T47D (cell line): ENCODE data around the gene PRXL2B.
"Not testable (repeated sequence)": the region's sequence is repeated elsewhere in the genome, so short reads cannot be mapped to it uniquely, and the experiment has no call there.

Source experiments
- DNase-seq, 2 experiments: peaks; one replicate each; pipeline versions ENCODE4 v3.0.0 to v3.0.0-alpha.2; 2011 to 2012; ENCODE audit warnings: low read depth in 1 of 2, low spot score in 1 of 2
- JUND ChIP-seq: IDR thresholded peaks from 2 replicates; pipeline ENCODE4 v1.6.1; 2012; ENCODE audit warnings: low read depth
- in situ Hi-C: cut with HindIII; loops from 2 replicates; pipeline ENCODE4 v1.10.0; 2016; ENCODE audit warnings: low sequenced_read_pairs, low pct_unique_long_range_greater_than_20kb

PRXL2B gene

DNA sequence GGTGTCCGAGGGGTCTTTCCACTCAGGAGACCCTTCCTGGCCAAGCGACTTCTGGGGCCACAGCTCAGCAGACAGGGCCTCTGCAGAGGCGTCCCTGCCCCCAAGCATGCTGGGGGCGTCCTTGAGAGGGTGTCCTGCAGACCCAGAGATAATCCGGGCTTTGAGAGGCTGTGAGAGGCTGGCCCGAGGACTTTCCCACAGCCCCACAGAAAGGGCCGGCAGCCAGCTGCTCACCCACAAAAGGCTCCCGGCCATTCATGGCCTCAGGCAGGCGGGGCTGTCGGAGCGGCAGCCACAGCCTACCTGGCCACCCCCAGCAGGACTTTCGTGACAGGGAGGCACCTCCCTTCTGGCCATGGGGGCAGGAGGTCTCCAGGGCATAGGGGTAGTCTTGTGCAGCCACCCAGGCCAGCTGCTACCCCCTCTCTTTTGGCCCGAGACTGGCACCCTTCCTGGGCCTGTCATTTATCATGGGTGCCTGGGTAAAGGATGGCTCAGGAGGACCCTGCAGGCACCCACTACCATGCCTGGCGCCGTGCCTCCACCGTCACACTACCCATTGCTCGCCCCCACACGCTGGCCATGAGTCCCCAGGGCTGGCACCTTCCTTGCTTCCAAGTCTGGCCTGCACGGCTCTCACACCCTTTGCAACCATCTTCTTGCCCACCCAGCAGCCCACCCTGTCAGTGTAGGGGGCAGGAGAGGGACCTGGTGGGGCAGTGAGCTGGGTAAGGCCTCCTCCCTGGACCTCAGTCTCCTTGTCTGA, 41.5 kb upstream of the PRXL2B start:
- TF ChIP-seq JUND: no peak
- DNase-seq: no peak
- in situ Hi-C loops: no loop called here

- TF ChIP-seq JUND: no peak
- in situ Hi-C loops: no loop called here
- DNase-seq: peak; percentile 91 to 92
Observed at GRCh38 chr1:2545754-2546514, 40.6 kb upstream of the PRXL2B start.

GRCh38 chr1:2546515-2547209, 39.9 kb upstream of the PRXL2B start:
- in situ Hi-C loops: no loop called here
- peak; percentile 88 to 95 for DNase-seq
- no peak for TF ChIP-seq JUND

GRCh38 chr1:2547210-2548067, 39.1 kb upstream of the PRXL2B start:
- no peak for TF ChIP-seq JUND
- no peak for DNase-seq
- in situ Hi-C loops: no loop called here

- in situ Hi-C loops: no loop called here
- peak; percentile 81 to 88 for DNase-seq
- TF ChIP-seq JUND: no peak
Observed at GRCh38 chr1:2548068-2548589, 38.4 kb upstream of the PRXL2B start.

GRCh38 chr1:2549367-2550029, 37.1 kb upstream of the PRXL2B start:
- DNase-seq, in situ Hi-C loops: not testable (repeated sequence)

- in situ Hi-C loops: not testable (repeated sequence)
Observed at GRCh38 chr1:2550309-2550861, 36.2 kb upstream of the PRXL2B start.

DNA sequence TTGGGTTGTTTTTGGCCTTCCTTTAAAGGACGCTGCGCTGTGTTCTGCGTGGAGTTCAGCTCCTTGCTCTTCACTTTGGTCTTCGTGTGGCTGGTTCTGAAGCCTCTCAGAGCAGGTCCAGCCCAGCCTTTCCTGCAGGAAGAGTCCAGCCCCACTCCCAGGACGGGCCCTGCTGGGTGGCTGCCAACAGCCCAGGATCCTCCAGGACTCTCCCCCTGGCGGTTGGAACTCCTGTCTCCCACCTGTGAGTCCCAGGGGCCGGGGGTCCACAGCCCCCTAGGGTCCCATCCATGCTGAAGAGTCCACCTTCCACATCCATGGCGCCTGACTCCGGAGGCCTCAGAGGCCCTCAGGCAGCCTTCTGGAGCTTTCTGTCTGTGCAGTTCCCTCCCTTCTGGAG, 35.0 kb upstream of the PRXL2B start:
- in situ Hi-C loops, DNase-seq: not testable (repeated sequence)

More at GRCh38 chr1:2550309-2550861, 36.2 kb upstream of the PRXL2B start:
- not testable (repeated sequence) for DNase-seq

DNA sequence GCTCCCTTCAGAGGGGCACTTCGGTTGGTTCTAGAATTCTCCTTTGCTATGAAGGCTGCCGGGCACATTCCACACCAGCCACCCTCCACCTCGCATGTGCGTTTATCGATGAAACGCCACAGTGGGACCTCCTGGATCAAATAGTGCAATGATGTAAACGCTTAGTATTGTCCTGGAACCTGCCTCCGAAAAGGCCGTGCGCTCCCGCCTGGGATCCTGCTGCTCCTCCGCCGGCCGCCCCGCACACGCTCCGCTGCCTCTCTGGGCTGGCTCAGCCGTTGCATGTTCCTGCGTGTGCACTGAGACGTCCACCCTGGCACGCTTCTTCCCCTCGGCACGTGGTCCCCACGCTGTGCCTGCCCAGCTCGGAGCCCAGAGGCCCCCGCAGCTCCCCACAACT, 34.4 kb upstream of the PRXL2B start:
- no peak for DNase-seq
- TF ChIP-seq JUND: no peak
- in situ Hi-C loops: no loop called here

- in situ Hi-C loops, DNase-seq: not testable (repeated sequence)
Observed at GRCh38 chr1:2553076-2553475, 33.5 kb upstream of the PRXL2B start.

GRCh38 chr1:2553871-2554620, 32.5 kb upstream of the PRXL2B start:
- in situ Hi-C loops: no loop called here
- no peak for TF ChIP-seq JUND
- no peak for DNase-seq
